ENCODE data around the gene PCDH9.

The PCDH9 gene

DNA sequence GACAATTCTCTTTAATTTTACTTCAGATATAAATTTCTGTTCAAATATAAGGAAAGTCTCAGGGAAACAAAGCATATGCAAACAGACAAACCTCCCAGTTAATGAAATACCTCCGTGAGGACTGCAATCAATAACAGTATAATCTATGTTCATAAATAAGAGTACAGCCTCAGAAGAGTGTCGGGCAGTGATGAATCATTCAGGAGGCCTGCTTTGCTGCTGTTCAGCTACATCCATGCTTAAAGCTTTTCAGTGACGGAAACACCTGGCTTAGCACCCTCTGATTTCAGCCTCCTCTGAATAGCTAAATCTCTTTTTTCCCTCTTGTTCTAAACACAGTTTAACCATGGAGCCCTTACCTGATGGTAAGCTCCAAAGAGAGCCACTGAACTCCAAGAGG is 69.0 kb downstream of the PCDH9 start:
- DNase-seq (ENCODE audit: low spot score), result no peak

GRCh38 chr13:67158903-67159302 is 71.2 kb downstream of the PCDH9 start:
- no peak for DNase-seq (ENCODE audit: low spot score)

- no peak for DNase-seq (ENCODE audit: low spot score)
These were observed 73.4 kb downstream of the PCDH9 start for GRCh38 chr13:67156723-67157060.

GRCh38 chr13:67155898-67156722 is 74.0 kb downstream of the PCDH9 start:
- peak; percentile 93 for DNase-seq (ENCODE audit: low spot score)

- DNase-seq (ENCODE audit: low spot score), result no peak
These were observed 78.1 kb downstream of the PCDH9 start for GRCh38 chr13:67152085-67152484.

DNA sequence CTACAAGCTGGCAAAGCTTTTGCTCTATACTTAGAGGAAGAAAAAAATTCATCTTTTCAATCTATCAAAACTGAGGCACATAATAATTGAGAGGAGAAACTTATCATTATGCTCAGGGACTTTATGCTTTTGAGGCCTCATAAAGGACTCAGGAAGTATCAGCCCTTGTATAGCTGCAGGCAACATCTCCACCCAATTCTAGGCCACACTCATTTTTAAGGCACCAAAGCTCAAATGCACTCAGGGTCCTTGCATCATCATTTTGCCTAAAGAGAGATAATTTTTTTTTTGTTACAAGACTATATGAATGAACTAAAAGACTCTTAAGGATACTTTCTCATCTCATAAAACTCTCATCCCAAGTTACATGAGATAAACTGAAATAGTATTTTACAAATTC is 78.5 kb downstream of the PCDH9 start:
- no peak for DNase-seq (ENCODE audit: low spot score)

GRCh38 chr13:67150608-67151007 is 79.5 kb downstream of the PCDH9 start:
- DNase-seq (ENCODE audit: low spot score), result no peak

DNA sequence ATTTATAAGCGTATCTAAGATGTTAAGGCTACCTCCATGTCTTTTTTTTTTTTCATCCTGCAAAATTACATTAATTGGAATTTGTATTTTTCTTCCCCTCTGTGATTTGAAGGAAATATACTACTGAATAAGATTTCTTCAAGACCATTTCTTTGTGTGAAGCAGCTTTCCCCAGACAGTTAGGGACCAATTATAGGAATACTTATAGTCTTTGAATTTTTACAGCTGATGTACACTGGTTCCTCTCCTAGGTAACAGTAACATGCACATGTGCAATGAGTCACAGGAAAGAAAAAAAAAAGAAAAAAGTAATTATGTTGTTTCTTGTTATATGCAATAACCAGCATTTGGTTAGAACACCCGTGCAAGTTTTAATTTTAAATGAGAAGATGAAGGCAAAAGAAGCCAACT is 82.0 kb downstream of the PCDH9 start:
- DNase-seq (ENCODE audit: low spot score), result peak; percentile 49

DNA sequence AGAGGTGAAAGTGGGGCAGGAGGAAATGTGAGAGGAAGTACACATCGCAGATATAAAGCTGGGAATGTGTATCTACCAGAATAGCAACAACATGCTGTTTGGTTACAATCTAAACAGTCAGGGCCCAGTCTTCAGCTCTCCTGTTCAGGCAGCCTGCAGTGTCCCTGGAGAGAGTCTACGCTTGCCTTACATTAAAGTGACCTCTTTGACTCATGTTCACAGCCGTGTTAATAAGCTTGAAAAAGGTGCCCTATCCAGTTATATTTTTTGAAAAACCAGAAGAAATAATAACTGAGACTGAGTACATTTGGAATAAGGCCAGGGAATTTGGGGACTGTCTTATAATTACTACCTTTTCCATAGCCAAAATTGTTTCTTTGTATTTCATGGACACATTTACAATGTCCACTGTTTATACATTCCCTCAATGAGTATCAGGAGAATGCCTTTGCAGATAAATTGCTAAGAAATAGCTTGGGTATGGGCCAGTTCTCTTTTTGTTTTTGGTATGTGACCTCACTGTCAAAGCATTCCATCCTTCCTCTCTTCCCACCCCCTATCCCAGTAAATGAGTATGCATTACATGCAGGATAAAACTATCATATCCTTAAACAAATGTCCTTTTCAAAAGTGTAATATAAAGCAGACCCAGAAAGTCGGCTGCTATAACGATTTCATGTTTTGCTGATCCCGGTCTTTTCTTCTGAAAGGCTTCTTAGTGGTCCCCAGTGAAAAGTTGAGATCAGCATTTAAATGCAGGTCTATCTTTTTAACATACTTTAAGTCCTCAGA is 82.6 kb downstream of the PCDH9 start:
- peak; percentile 73 for DNase-seq (ENCODE audit: low spot score)

GRCh38 chr13:67146523-67147130 is 83.5 kb downstream of the PCDH9 start:
- DNase-seq (ENCODE audit: low spot score), result no peak

GRCh38 chr13:67145950-67146349 is 84.2 kb downstream of the PCDH9 start:
- DNase-seq (ENCODE audit: low spot score), result no peak

DNA sequence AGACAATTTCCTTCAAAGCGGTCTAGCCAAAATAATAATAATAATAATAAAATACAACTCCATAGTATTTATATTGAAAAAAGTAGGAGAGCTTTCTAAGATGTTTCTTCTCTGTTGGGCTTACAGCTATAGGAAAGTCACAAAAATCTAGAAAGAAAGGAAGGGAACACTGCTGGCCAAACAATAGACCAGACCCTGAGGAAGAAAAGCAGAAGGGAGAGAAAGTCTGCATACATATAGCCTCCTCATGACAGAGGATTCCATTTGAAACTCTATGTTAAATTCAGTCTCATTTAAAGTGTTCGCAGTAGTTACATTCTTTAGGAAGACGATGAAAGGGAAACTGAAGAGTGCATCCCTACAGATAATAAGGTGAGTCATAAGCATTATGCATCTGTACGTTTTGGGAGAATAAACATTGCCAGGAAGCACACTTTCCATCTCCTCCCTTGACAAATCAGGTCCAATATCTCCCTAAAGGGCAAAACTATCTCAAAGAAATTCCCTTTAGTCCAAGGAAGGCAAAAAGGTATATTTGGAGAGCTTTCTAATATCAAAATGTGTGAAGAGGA is 86.5 kb downstream of the PCDH9 start:
- DNase-seq (ENCODE audit: low spot score), result no peak

DNA sequence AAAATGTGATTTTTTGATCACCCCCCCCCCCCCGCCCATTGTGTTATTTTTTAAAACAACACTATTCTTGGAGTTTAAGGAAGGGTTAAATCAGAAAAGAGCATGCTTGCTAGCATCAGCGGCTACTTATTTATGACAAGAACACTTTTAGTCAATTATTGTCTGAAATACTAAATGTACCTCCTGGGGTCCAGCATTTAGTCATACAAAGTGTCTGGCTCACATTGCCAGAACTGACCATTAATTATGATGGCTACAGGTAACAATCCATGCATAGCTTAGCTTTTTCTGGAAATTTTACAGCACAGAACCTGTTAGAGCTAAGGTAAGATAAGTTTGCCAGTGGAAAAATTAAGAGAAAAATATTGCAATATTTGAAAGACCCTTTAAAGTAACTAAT is 90.1 kb downstream of the PCDH9 start:
- DNase-seq (ENCODE audit: low spot score), result no peak

DNA sequence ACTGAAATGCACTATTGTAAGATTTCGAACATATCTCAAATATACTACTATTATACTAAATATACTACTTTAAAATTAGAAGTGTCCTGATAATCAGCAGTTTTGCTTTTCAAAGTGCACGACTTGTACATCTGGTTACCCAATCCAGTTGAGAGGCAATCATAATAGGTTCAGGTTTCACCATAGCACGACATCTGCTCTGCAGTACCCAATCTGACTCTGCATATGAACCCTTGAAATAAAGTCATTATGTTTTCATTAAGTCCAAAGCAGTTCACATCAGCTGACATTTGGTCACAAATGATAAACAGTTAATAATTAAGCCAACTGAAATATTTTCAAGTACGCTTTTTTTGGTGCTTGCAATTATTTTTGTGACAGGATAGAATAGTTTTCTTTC is 90.6 kb downstream of the PCDH9 start:
- no peak for DNase-seq (ENCODE audit: low spot score)

DNA sequence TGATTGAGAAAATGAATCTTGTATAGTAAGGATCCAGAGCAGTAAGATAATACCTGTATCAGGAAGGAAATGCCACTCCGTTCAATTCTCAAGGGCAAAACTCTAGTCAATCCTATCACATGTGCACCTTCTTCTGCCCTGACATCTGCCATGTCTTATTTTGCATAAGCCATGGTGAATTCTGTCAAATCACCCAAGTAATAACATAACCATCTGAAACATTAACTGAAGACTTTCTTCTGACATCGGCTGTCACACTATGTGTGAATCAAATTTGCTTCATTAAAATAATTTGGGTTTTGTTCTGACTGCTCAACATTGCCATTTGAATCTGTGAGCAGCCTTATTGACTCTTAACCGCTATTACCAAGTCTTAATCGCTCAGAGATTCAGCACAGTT is 91.2 kb downstream of the PCDH9 start:
- no peak for DNase-seq (ENCODE audit: low spot score)

DNA sequence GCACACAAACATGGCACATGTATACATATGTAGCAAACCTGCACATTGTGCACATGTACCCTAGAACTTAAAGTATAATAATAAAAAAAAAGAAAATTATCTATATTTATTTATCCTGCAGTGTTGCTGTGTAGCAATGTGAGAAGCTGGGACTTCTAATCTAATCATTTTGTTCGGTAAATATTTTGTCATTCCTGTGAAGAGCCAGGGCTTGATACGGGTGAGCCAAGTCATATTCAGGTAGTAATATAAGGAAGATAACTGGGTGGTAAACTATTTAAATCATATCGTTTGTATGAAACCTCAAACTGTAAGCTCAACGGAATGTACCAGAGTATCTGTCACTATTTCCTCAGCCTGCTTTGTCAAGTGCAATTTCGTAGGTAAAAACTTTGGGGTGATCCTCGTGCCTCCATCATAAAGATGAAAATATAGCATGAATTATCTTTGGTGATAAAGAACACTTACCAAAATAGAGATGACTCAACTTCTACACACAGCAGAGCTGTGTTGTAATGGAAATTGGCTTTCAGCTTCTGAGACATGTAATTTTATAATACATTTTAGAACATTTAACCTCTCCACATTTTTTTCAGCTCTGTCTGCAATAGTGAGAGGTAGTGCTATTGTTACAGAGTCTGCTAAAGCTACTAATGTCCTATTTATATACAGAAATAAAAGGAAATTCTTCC is 92.9 kb downstream of the PCDH9 start:
- no peak for DNase-seq (ENCODE audit: low spot score)

- DNase-seq (ENCODE audit: low spot score), result no peak
These were observed 94.0 kb downstream of the PCDH9 start for GRCh38 chr13:67136157-67136556.

DNA sequence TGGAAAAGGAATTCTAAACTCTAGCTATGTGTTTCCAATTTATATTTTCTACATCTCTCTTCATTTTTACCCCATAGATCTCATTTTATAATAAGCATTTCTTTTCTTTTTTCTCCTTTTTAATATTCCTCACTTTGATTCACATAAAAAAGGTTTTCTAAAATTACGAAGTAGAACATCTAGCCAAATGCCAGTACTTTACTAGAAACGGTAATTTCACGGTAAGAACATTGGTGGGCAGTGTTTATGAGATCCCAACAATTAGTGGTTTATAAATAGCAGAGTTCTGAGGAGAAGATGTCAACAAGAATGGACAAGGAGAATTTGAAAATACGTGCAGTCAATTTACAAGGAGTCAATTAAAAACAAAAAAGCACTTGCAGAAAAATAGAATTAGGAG is 94.8 kb downstream of the PCDH9 start:
- no peak for DNase-seq (ENCODE audit: low spot score)

DNA sequence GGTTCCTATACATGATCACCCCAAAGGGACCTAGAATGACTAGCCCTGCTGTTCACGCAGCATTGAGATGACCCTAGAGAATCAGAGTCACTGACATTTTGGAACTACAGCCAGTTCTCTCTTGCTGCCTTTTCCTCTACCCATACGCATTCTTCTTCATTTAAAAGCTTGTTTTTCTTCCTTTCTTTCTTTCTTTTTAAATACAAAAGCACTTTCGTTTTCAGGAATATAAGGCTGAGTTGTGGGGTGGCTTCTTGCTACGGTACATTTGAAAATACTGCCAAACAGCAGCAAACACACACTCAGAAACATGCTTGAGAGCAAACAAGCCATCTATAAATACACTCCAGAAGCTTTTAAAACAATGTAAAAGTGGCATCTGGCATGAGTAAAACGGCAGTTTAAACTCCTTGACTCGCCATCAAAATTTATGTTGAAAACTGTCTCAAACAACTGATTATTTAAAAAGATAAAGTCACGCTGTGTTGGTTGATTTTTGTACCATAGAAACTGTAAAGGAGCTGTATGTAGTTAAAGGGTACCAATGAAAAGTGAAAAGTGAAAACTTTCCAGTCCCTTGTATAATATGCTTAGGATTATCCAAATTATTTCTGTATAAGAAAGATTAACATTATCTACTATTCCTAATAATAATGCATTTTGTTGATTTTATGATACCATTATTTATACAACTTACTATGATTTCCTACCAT is 95.6 kb downstream of the PCDH9 start:
- peak; percentile 79 for DNase-seq (ENCODE audit: low spot score)

GRCh38 chr13:67133476-67133875 is 96.7 kb downstream of the PCDH9 start:
- DNase-seq (ENCODE audit: low spot score), result no peak

- DNase-seq (ENCODE audit: low spot score), result no peak
These were observed 98.7 kb downstream of the PCDH9 start for GRCh38 chr13:67131393-67131792.

Measured in pons (tissue), 1 donor.